HepG2 (cell line): ENCODE measurements around the gene FAM118A. TPM values are rescaled to one million over a fixed set of nuclear protein-coding genes. Genes with fewer than 3 reads are reported as not detected.

Source experiments
- ARNT2 ChIP-seq: sonication (generic); formaldehyde crosslinking; IDR thresholded peaks from 2 replicates; pipeline ENCODE4 v1.8.0; 2022; ENCODE audit warnings: mild to moderate bottlenecking, low read depth, missing genetic modification reagents, moderate library complexity
- DNMT1 ChIP-seq: sonication (generic); formaldehyde crosslinking; IDR thresholded peaks from 2 replicates; pipeline ENCODE4 v1.5.1; 2020; ENCODE audit warnings: mild to moderate bottlenecking, missing genetic modification reagents
- EED ChIP-seq: sonication (generic); formaldehyde crosslinking; IDR thresholded peaks from 2 replicates; pipeline ENCODE4 v1.5.0; 2020; ENCODE audit warnings: mild to moderate bottlenecking, missing genetic modification reagents
- FOSL2 ChIP-seq: sonication (generic); formaldehyde crosslinking; IDR thresholded peaks from 2 replicates; pipeline ENCODE4 v1.4.0; 2020; ENCODE audit warnings: missing genetic modification reagents
- FOXM1 ChIP-seq: sonication (generic); formaldehyde crosslinking; IDR thresholded peaks from 2 replicates; pipeline ENCODE4 v1.5.0; 2020; ENCODE audit warnings: missing genetic modification reagents
- HDAC6 ChIP-seq: fragments of 200-600 bp; sonication (generic); IDR thresholded peaks from 2 replicates; pipeline ENCODE4 v1.7.0; 2017; ENCODE audit warnings: mild to moderate bottlenecking, antibody characterized with exemption, low read length, low read depth
- HNRNPK ChIP-seq: fragments of 200-400 bp; formaldehyde crosslinking; IDR thresholded peaks from 2 replicates; pipeline ENCODE4 v1.6.1; 2018; ENCODE audit warnings: low read length, low read depth, moderate library complexity, mild to moderate bottlenecking; ENCODE audit not compliant: poor library complexity, severe bottlenecking
- HNRNPLL ChIP-seq: fragments of 200-400 bp; formaldehyde crosslinking; IDR thresholded peaks from 2 replicates; pipeline ENCODE4 v1.6.1; 2017; ENCODE audit warnings: mild to moderate bottlenecking, low read depth, low read length; ENCODE audit not compliant: poor library complexity, severe bottlenecking
- IRF2 ChIP-seq: IDR thresholded peaks from 2 replicates; pipeline ENCODE4 v1.6.1; 2018; ENCODE audit warnings: missing genetic modification reagents, missing compliant biosample characterization
- JUN ChIP-seq: sonication (generic); formaldehyde crosslinking; IDR thresholded peaks from 2 replicates; pipeline ENCODE4 v1.4.0; 2020; ENCODE audit warnings: mild to moderate bottlenecking, missing genetic modification reagents
- MTF1 ChIP-seq: sonication (generic); formaldehyde crosslinking; IDR thresholded peaks from 2 replicates; pipeline ENCODE4 v1.5.0; 2020; ENCODE audit warnings: missing genetic modification reagents
- NCOA5 ChIP-seq: sonication (generic); formaldehyde crosslinking; IDR thresholded peaks from 2 replicates; pipeline ENCODE4 v1.4.0; 2020; ENCODE audit warnings: missing genetic modification reagents
- POLR2A ChIP-seq, 2 experiments: IDR thresholded peaks; 2 replicates each; pipeline ENCODE4 v1.6.1; 2011; ENCODE audit warnings: low read depth in 2 of 2, low read length in 2 of 2, mild to moderate bottlenecking in 1 of 2, moderate library complexity in 1 of 2; ENCODE audit not compliant: insufficient read depth in 1 of 2
- RAD21 ChIP-seq: fragments of 450-650 bp; formaldehyde crosslinking; IDR thresholded peaks from 2 replicates; pipeline ENCODE4 v1.5.0; 2020; ENCODE audit warnings: mild to moderate bottlenecking
- SMC3 ChIP-seq: IDR thresholded peaks from 2 replicates; pipeline ENCODE4 v1.6.1; 2011; ENCODE audit warnings: low read length, improper control_type of control experiment
- TARDBP ChIP-seq: sonication (generic); formaldehyde crosslinking; IDR thresholded peaks from 2 replicates; pipeline ENCODE4 v1.8.0; 2022; ENCODE audit warnings: mild to moderate bottlenecking, missing genetic modification reagents
- TBX2 ChIP-seq: sonication (generic); formaldehyde crosslinking; IDR thresholded peaks from 2 replicates; pipeline ENCODE4 v1.5.0; 2020; ENCODE audit warnings: missing genetic modification reagents, mild to moderate bottlenecking, borderline replicate concordance
- ZNF274 ChIP-seq: sonication (generic); formaldehyde crosslinking; IDR thresholded peaks from 2 replicates; pipeline ENCODE4 v1.5.1; 2020; ENCODE audit warnings: mild to moderate bottlenecking, missing genetic modification reagents
- ZNF335 ChIP-seq: sonication (generic); formaldehyde crosslinking; IDR thresholded peaks from 2 replicates; pipeline ENCODE4 v1.4.0; 2020; ENCODE audit warnings: missing genetic modification reagents
- ZNF354B ChIP-seq: sonication (generic); formaldehyde crosslinking; IDR thresholded peaks from 2 replicates; pipeline ENCODE4 v1.8.0; 2022; ENCODE audit warnings: mild to moderate bottlenecking, missing genetic modification reagents
- ZNF468 ChIP-seq: sonication (generic); formaldehyde crosslinking; IDR thresholded peaks from 2 replicates; pipeline ENCODE4 v1.8.0; 2022; ENCODE audit warnings: mild to moderate bottlenecking, moderate library complexity, missing genetic modification reagents
- ZNF549 ChIP-seq: sonication (generic); formaldehyde crosslinking; IDR thresholded peaks from 2 replicates; pipeline ENCODE4 v1.5.0; 2020; ENCODE audit warnings: missing genetic modification reagents
- ZNF598 ChIP-seq: sonication (generic); formaldehyde crosslinking; IDR thresholded peaks from 2 replicates; pipeline ENCODE4 v1.5.1; 2020; ENCODE audit warnings: mild to moderate bottlenecking, missing genetic modification reagents, borderline replicate concordance
- ZNF746 ChIP-seq: sonication (generic); formaldehyde crosslinking; IDR thresholded peaks from 2 replicates; pipeline ENCODE4 v1.8.0; 2022; ENCODE audit warnings: mild to moderate bottlenecking, missing genetic modification reagents
- ZNF761 ChIP-seq: sonication (generic); formaldehyde crosslinking; conservative IDR thresholded peaks from 2 replicates; pipeline ENCODE4 v1.4.0; 2020; ENCODE audit warnings: mild to moderate bottlenecking, missing genetic modification reagents
- ZNF768 ChIP-seq: sonication (generic); formaldehyde crosslinking; IDR thresholded peaks from 2 replicates; pipeline ENCODE4 v1.4.0; 2020; ENCODE audit warnings: missing genetic modification reagents
- ZNF775 ChIP-seq: sonication (generic); formaldehyde crosslinking; IDR thresholded peaks from 2 replicates; pipeline ENCODE4 v1.4.0; 2020; ENCODE audit warnings: missing genetic modification reagents, mild to moderate bottlenecking, moderate library complexity, borderline replicate concordance
- polyA plus RNA-seq, 8 experiments: library from polyadenylated mRNA; depleted of rRNA in 3 of 8; stranded (reverse) in 7 of 8; unstranded in 1 of 8; fragments of >200 nt; fragmentation: Illumina TruSeq in 4 of 8; extraction: Trizol in 4 of 8; gene quantifications; 2 replicates each; pipeline versions ENCODE4 v1.2.1 to v1.2.3, GENCODE V29; 2011 to 2016; ENCODE audit warnings: low read depth in 4 of 8, missing spikeins in 1 of 8, mixed read lengths in 1 of 8; ENCODE audit not compliant: insufficient read depth in 1 of 8
- total RNA-seq, 5 experiments: library from RNA; depleted of rRNA; stranded (reverse); fragments of >200 nt; fragmentation: Illumina TruSeq; extraction: Trizol; gene quantifications; 2 replicates each; pipeline ENCODE4 v1.2.3, GENCODE V29; 2016; ENCODE audit warnings: low read depth in 1 of 5
- TF ChIP-seq, protein P1 (sequence below): sonication (generic); formaldehyde crosslinking; IDR thresholded peaks from 2 replicates; pipeline ENCODE4 v1.5.0; 2020; ENCODE audit warnings: missing genetic modification reagents
- TF ChIP-seq, protein P2 (sequence below): sonication (generic); formaldehyde crosslinking; IDR thresholded peaks from 2 replicates; pipeline ENCODE4 v1.8.1; 2022; ENCODE audit warnings: mild to moderate bottlenecking, missing genetic modification reagents
- TF ChIP-seq, protein P3 (sequence below): sonication (generic); formaldehyde crosslinking; IDR thresholded peaks from 2 replicates; pipeline ENCODE4 v1.4.0; 2020; ENCODE audit warnings: missing genetic modification reagents
- TF ChIP-seq, protein P4 (sequence below): IDR thresholded peaks from 2 replicates; pipeline ENCODE4 v1.6.1; 2016

Gene FAM118A
- total and polyA plus RNA-seq, 2 of the 13 experiments (the other 11 are each of a cell fraction or from before 2014, with no cell fraction given), result 36.7 to 48.2 TPM

DNA sequence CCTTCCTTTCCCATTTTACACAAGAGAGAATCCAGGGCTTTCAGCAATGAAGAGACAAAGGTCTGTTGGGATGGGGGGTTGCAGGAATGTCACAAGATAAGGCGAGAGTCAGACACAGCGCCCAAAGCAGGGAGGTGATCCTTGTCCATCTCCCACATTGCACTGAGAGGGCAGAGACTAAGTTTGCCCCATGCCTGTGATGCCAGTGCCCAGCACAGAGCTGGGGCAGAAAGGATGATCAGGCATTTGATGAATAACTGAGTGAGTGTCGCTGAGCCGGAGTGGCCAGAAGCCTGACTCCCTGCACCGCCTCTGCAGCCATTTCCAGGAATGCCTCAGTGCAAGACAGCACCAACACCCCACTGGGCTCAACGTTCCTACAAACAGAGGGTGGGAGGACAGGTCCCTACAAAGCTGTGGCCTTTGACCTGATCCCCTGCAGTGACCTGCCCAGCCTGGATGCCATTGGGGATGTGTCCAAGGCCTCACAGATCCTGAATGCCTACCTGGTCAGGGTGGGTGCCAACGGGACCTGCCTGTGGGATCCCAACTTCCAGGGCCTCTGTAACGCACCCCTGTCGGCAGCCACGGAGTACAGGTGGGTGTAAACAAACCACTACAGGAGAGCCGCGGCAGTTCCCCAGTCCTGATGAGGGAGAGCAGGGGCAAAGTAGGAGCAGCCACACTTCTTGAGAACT, 22.7 kb upstream of the FAM118A start (continued):
- TF ChIP-seq, protein P1, sequence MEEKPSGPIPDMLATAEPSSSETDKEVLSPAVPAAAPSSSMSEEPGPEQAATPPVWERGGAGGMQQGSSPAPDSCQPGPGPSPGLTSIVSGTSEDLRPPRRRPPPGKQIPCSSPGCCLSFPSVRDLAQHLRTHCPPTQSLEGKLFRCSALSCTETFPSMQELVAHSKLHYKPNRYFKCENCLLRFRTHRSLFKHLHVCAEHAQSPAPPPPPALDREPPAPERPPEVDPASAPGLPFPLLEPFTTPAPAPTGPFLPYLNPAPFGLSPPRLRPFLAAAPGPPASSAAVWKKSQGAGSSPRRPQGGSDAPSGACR (CRISPR knock-in tag), result 0 out of 2 replicates have a peak, but pooled peaks have one; percentile 57
- TF ChIP-seq, protein P2, sequence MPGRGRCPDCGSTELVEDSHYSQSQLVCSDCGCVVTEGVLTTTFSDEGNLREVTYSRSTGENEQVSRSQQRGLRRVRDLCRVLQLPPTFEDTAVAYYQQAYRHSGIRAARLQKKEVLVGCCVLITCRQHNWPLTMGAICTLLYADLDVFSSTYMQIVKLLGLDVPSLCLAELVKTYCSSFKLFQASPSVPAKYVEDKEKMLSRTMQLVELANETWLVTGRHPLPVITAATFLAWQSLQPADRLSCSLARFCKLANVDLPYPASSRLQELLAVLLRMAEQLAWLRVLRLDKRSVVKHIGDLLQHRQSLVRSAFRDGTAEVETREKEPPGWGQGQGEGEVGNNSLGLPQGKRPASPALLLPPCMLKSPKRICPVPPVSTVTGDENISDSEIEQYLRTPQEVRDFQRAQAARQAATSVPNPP, result no peak
- TF ChIP-seq MTF1 (CRISPR knock-in tag), result no peak
- no peak for TF ChIP-seq ZNF354B (CRISPR knock-in tag)
- peak; percentile 30; the same call in 1 of the 2 replicates for TF ChIP-seq ZNF768 (CRISPR knock-in tag)
- TF ChIP-seq, protein P3, sequence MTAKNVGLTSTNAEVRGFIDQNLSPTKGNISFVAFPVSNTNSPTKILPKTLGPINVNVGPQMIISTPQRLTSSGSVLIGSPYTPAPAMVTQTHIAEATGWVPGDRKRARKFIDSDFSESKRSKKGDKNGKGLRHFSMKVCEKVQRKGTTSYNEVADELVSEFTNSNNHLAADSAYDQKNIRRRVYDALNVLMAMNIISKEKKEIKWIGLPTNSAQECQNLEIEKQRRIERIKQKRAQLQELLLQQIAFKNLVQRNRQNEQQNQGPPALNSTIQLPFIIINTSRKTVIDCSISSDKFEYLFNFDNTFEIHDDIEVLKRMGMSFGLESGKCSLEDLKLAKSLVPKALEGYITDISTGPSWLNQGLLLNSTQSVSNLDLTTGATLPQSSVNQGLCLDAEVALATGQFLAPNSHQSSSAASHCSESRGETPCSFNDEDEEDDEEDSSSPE, result no peak
- no peak for TF ChIP-seq ZNF746 (CRISPR knock-in tag)
- no peak for TF ChIP-seq ZNF761 (CRISPR knock-in tag)
- TF ChIP-seq DNMT1 (CRISPR knock-in tag), result no peak
- 0 out of 2 replicates have a peak, but pooled peaks have one; percentile 13 for TF ChIP-seq IRF2 (CRISPR knock-in tag)
- TF ChIP-seq HNRNPLL, result no peak
- TF ChIP-seq ZNF274, result 0 out of 2 replicates have a peak, but pooled peaks have one; percentile 61
- no peak for TF ChIP-seq HDAC6
- TF ChIP-seq FOSL2 (CRISPR knock-in tag), result no peak
- no peak for TF ChIP-seq ARNT2 (CRISPR knock-in tag)
- TF ChIP-seq, protein P4, sequence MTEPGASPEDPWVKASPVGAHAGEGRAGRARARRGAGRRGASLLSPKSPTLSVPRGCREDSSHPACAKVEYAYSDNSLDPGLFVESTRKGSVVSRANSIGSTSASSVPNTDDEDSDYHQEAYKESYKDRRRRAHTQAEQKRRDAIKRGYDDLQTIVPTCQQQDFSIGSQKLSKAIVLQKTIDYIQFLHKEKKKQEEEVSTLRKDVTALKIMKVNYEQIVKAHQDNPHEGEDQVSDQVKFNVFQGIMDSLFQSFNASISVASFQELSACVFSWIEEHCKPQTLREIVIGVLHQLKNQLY, result no peak
- TF ChIP-seq HNRNPK, result no peak
- TF ChIP-seq ZNF775 (CRISPR knock-in tag), result no peak
- no peak for TF ChIP-seq SMC3
- TF ChIP-seq EED (CRISPR knock-in tag), result no peak
- TF ChIP-seq TARDBP (CRISPR knock-in tag), result peak; percentile 28
- no peak for TF ChIP-seq NCOA5 (CRISPR knock-in tag)
- no peak for TF ChIP-seq JUN
- no peak for TF ChIP-seq RAD21 (CRISPR knock-in tag)
- TF ChIP-seq ZNF335 (CRISPR knock-in tag), result no peak
- peak; percentile 70; the same call in 1 of the 2 replicates for TF ChIP-seq TBX2 (CRISPR knock-in tag)
- peak; percentile 28 to 29; a peak in 2 of 4 replicates for TF ChIP-seq POLR2A (IDR thresholded peaks at IDR 0.05; ENCODE audit: insufficient read depth in 1 of 2, low read depth in 2 of 2, low read length in 2 of 2)
- TF ChIP-seq ZNF598 (CRISPR knock-in tag), result peak; percentile 42; the same call in 1 of the 2 replicates
- TF ChIP-seq ZNF549 (CRISPR knock-in tag), result no peak
- no peak for TF ChIP-seq ZNF468 (CRISPR knock-in tag)
- no peak for TF ChIP-seq FOXM1
